Fibroblast of skin of right quadriceps (primary cell): ENCODE results near the gene RYR1.

Source experiments
- DNase-seq: peaks from one replicate; pipeline ENCODE4 v3.0.0-alpha.2; 2013

The RYR1 gene

GRCh38 chr19:38519168-38519567 lies 85.7 kb downstream of the RYR1 start:
- DNase-seq = no peak

GRCh38 chr19:38519988-38520387 lies 86.5 kb downstream of the RYR1 start:
- DNase-seq = no peak

GRCh38 chr19:38522915-38523314 lies 89.4 kb downstream of the RYR1 start:
- no peak for DNase-seq

GRCh38 chr19:38523319-38523718 lies 89.8 kb downstream of the RYR1 start:
- no peak for DNase-seq

- DNase-seq = no peak
Measured at GRCh38 chr19:38524369-38524768, 90.9 kb downstream of the RYR1 start.

GRCh38 chr19:38524994-38525634 lies 91.6 kb downstream of the RYR1 start:
- no peak for DNase-seq

- no peak for DNase-seq
Measured at GRCh38 chr19:38526430-38526829, 92.9 kb downstream of the RYR1 start.

- DNase-seq = no peak
Measured at GRCh38 chr19:38527466-38528136, 94.1 kb downstream of the RYR1 start.

GRCh38 chr19:38528213-38528755 lies 94.8 kb downstream of the RYR1 start:
- no peak for DNase-seq

DNA sequence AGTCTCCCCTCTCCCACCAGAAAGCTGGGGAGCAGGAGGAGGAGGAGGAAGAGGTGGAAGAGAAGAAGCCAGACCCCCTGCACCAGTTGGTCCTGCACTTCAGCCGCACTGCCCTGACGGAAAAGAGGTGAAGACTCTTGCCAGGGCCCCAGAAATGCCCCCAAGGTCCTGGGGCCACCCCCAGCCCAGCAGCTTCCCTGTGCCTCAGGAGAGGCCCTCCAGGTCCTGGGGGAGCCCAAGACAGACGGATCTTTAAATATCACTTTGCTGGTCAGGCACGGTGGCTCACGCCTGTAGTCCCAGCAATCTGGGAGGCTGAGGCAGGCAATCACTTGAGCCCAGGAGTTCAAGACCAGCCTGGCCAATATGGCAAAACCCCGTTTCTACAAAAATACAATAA lies 95.4 kb downstream of the RYR1 start:
- DNase-seq = no peak

DNA sequence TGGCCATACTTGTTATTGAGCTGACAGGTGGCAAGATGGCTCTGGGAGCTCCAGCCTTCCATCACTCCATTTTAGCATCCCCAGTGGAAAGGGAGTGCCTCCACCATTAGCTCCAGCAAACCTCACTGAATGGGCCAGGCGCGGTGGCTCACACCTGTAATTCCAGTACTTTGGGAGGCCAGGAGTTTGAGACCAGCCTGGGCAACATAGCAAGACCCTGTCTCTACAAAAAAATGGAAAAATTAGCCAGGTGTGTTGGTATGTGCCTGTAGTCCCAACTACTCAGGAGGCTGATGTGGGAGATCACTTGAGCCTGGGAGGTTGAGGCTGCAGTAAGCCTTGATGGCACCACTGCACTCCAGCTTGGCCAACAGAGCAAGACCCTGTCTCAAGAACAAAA lies 98.0 kb downstream of the RYR1 start:
- no peak for DNase-seq

GRCh38 chr19:38532939-38533338 lies 99.4 kb downstream of the RYR1 start:
- DNase-seq = no peak

DNA sequence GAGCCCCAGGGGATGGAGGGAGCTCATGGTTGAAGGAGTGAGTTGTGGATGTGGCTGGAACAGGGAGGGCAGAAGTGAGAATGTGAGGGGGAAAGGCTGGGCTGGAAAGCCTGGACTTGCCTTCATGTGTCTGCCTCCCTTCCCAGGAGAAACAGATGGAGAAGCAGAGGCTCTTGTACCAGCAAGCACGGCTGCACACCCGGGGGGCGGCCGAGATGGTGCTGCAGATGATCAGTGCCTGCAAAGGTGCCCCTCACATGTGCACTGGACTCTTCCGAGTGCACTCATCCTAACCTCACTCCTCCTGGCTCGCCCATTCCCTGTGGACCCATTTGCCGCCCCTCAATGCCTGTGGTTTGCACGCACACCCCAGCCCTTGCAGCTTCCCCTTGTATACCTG lies 101.1 kb downstream of the RYR1 start:
- no peak for DNase-seq

DNA sequence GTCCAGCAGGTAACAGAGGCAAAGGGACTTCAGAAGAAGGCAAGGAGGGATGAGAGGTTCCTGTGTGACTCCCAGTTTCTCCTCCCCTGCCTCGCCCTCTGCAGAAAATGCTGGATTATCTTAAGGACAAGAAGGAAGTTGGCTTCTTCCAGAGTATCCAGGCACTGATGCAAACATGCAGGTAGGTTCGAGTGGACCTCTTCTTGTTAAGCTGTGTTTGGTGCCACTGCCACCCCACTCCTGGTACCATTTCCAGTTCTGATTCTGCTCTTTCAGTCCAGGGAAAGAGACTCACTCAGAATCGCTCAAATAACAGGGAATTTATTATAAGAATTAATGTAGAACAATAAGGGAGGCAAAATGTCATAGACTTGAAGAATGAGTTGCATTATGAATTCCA lies 101.7 kb downstream of the RYR1 start:
- DNase-seq = no peak

DNA sequence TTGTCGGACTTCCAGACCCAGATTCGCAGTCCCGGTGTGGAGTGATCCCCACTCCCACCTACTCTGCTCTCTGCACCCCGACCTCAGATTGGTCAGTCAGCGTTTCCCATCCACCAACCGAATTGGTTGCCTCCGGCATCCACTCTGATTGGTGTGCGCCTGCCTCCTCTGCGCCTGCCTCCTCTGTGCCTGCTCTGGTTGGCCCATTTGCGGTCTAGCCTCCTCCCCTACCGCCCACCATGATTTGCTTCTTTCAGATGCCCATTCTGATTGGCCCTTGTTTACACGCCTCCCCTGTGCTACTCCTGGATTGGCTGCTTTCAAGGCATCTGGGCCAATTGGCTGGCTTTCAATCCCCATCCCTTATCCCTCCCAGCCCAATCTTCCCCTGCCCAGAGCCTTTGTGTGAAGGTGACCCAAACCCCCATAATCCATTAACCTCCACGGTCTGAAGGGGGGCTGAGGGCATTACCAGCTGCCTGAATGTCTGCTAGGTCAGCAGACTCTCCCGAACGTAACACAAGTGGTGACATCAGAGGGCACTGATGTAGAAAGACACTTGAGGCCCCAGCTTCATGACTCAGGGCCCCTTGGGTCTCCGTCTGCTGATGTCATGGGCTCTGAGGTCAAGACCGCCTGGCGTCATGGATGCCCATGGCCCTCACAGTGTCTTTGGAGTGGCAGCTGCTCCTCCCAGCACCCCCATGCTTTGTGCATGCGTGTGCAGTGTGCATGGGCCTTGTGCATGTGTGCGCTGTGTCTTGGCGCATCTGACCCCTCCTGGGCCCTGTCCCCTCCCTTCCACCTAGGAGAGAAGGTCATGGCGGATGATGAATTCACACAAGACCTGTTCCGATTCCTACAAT lies 103.8 kb downstream of the RYR1 start:
- no peak for DNase-seq

- no peak for DNase-seq
Measured at GRCh38 chr19:38538386-38538785, 104.9 kb downstream of the RYR1 start.

DNA sequence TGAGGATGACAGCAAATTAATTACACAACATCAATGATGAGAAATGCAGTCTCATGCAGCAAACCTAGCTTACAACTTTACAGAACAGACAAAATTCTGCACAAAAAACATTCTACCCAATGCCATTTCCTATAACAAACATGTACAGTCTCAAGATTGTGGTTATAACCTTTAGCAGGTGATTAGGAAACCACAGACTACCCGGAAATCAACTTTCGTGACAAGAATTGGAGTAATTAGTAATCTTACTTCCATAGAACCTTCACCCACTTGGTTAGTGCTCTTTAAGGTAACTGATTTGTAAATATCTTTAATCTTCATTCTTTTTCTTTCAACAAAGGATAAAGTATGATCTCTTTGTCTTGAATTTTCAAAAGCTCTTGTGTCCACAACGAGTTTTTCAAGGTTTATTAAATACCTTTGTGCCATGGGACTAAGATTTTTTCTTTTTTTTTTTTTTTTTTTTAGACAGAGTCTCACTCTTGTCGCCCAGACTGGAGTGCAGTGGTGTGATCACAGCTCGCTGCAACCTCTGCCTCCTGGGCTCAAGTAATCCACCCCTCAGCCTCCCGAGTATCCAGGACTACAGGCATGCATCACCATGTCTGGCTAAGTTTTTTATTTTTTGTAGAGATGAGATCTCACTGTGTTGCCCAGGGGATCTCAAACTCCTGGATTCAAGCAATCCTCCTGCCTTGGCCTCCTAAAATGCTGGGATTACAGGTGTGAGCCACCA lies 105.5 kb downstream of the RYR1 start:
- no peak for DNase-seq

- DNase-seq = no peak
Measured at GRCh38 chr19:38539751-38540150, 106.3 kb downstream of the RYR1 start.

- no peak for DNase-seq
Measured at GRCh38 chr19:38542040-38542439, 108.5 kb downstream of the RYR1 start.

- no peak for DNase-seq
Measured at GRCh38 chr19:38543286-38543806, 109.9 kb downstream of the RYR1 start.

- DNase-seq = peak; percentile 73
Measured at GRCh38 chr19:38543807-38544568, 110.5 kb downstream of the RYR1 start.
